Vagina (tissue), 2 donors: ENCODE results near the gene LHX6. TPM values are rescaled to one million over a fixed set of nuclear protein-coding genes. Genes with fewer than 3 reads are reported as not detected.

Experiments used
- DNase-seq, 2 donors: peaks; one replicate each; pipeline ENCODE4 v3.0.0-alpha.2; 2017; ENCODE audit errors: extremely low spot score in 2 of 2
- H3K27ac ChIP-seq: fragments of 200-600 bp; sonication (generic); one replicate; pipeline ENCODE4 v1.5.1; 2019
- H3K27me3 ChIP-seq: fragments of 200-600 bp; sonication (generic); one replicate; pipeline ENCODE4 v1.5.1; 2019
- H3K36me3 ChIP-seq, 2 donors: fragments of 200-600 bp; sonication (generic); one replicate each; pipeline ENCODE4 v1.5.1; 2017 to 2019
- H3K4me1 ChIP-seq: fragments of 200-600 bp; sonication (generic); one replicate; pipeline ENCODE4 v1.5.1; 2019
- H3K4me3 ChIP-seq, 2 donors: fragments of 200-600 bp; sonication (generic); 1 replicate in 1 of 2; 2 replicates in 1 of 2; pipeline ENCODE4 v1.5.1; 2016 to 2019
- H3K9me3 ChIP-seq: fragments of 200-600 bp; sonication (generic); one replicate; pipeline ENCODE4 v1.5.1; 2019
- POLR2A ChIP-seq, 2 donors: fragments of 450-650 bp; IDR thresholded peaks; one replicate each; pipeline ENCODE4 v1.6.1; 2017; ENCODE audit warnings: antibody characterized with exemption in 2 of 2, mild to moderate bottlenecking in 2 of 2, moderate library complexity in 2 of 2
- POLR2AphosphoS5 ChIP-seq, 2 donors: sonication (generic); formaldehyde crosslinking; IDR thresholded peaks; one replicate each; pipeline ENCODE4 v1.9.0; 2017; ENCODE audit warnings: antibody characterized with exemption in 2 of 2, mild to moderate bottlenecking in 2 of 2, low read depth in 1 of 2; ENCODE audit not compliant: insufficient read depth in 1 of 2
- intact Hi-C: fragments of 100-400 bp; cut with DNase I; formaldehyde crosslinking; loops from one replicate; pipeline ENCODE4 v1.15.1; 2023
- total RNA-seq: library from RNA; depleted of rRNA; stranded (reverse); fragments of >200 nt; gene quantifications from one replicate; pipeline ENCODE4 v1.2.3, GENCODE V29; 2016
- TF ChIP-seq, protein P1 (sequence below), 3 experiments: fragments of 450-650 bp in 2 of 3; fragments of 200-600 bp in 1 of 3; sonication (generic) in 1 of 3; IDR thresholded peaks; one replicate each; pipeline ENCODE4 v1.5.1; 2017 to 2019; ENCODE audit warnings: antibody characterized with exemption in 3 of 3, mild to moderate bottlenecking in 2 of 3, moderate library complexity in 2 of 3

Gene LHX6
- total RNA-seq, 1 donor from 2014 or later, result 8.1 TPM

DNA sequence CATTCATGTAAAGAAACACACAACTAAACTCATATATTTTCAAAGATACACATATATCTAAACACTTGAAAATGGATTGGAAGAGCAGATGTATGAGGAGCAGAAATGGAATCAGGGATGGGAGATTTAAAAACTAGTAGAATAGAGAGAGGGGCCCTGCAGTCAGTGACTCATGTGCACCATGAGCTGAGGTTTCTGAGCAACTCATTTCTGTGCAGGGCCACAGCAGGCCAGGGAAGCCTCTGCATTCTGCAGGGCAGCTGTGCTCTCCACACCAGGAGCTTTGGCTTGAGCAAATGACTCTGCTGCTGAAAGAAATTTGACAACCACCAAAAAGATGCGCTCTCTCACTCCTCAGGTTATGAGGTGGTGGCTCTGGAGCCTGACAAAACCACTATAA lies 27.1 kb downstream of the LHX6 start:
- H3K27me3 ChIP-seq, result no peaks in the 10 kb centered on the region
- H3K36me3 ChIP-seq, result no peaks in the 10 kb centered on the region
- H3K4me3 ChIP-seq, result no peak overlapping the region
- intact Hi-C loops, result no loop called here
- no peak for DNase-seq
- TF ChIP-seq, protein P1, sequence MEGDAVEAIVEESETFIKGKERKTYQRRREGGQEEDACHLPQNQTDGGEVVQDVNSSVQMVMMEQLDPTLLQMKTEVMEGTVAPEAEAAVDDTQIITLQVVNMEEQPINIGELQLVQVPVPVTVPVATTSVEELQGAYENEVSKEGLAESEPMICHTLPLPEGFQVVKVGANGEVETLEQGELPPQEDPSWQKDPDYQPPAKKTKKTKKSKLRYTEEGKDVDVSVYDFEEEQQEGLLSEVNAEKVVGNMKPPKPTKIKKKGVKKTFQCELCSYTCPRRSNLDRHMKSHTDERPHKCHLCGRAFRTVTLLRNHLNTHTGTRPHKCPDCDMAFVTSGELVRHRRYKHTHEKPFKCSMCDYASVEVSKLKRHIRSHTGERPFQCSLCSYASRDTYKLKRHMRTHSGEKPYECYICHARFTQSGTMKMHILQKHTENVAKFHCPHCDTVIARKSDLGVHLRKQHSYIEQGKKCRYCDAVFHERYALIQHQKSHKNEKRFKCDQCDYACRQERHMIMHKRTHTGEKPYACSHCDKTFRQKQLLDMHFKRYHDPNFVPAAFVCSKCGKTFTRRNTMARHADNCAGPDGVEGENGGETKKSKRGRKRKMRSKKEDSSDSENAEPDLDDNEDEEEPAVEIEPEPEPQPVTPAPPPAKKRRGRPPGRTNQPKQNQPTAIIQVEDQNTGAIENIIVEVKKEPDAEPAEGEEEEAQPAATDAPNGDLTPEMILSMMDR (IDR thresholded peaks at IDR 0.05), result no peak
- TF ChIP-seq POLR2A (IDR thresholded peaks at IDR 0.05) (no peak), POLR2AphosphoS5 (IDR thresholded peaks at IDR 0.05; ENCODE audit: insufficient read depth in 1 of 2, low read depth in 1 of 2) (no peak)
- no peaks in the 10 kb centered on the region for H3K9me3 ChIP-seq
- no peak overlapping the region for H3K27ac ChIP-seq
- H3K4me1 ChIP-seq, result no peaks in the 10 kb centered on the region

DNA sequence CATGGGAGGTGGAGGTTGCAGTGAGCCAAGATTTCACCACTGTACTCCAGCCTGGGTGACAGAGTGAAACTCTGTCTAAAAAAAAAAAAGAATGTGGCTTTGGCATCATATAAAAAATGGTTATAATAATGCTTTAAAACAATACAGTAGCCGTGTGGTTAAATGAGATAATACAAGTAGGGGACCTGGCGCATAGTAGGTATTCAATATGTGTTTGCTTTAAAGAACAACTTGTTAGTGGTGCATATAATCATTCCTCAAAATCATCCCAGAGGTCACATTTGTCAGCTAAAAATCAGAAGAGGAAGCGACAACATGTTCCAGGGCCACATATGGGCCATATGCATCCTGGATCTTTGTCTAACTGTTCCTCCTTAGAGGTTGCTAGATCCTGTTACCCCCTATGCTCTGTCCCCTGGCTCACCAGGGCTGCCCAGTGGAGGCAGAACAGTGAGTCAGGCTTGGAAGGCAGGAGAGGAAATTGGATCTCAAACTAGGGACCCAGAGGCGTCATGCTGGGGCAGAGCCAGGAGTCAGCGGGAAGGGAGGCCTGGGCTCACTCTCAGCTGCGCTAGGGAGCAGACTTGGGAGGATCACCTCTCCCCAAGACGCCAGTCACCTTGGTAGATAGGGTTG lies 27.7 kb downstream of the LHX6 start:
- Histone ChIP-seq H3K27ac (no peak overlapping the region), H3K27me3 (no peaks in the 10 kb centered on the region), H3K9me3 (no peaks in the 10 kb centered on the region), H3K4me1 (no peaks in the 10 kb centered on the region), H3K4me3 (no peak overlapping the region), H3K36me3 (no peaks in the 10 kb centered on the region)
- TF ChIP-seq, protein P1 (IDR thresholded peaks at IDR 0.05), result no peak
- no peak for TF ChIP-seq POLR2AphosphoS5 (IDR thresholded peaks at IDR 0.05; ENCODE audit: insufficient read depth in 1 of 2, low read depth in 1 of 2)
- no peak for TF ChIP-seq POLR2A (IDR thresholded peaks at IDR 0.05)
- DNase-seq, result no peak
- intact Hi-C loops, result no loop called here

DNA sequence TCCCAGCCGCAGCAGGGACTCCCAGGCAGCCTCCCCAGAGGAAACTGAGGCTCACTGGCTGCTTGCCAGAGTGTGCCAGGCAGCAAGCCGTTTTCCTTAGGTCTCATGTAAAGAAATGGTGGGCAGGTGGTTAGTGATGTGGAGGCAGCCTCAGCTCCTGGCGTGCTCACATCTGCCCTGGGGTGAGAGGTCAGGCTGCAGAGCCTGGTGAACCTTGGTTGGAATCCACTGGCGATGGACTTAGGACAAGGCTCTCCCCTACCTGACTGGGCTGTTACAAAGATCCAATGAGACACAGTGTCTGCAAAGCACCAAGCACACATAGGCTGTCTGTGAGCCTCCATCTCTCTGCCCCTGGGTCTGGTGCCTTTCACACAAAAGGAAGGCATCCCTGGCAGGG lies 30.9 kb downstream of the LHX6 start:
- Histone ChIP-seq H3K4me1 (no peaks in the 10 kb centered on the region), H3K4me3 (no peak overlapping the region), H3K27me3 (no peaks in the 10 kb centered on the region), H3K27ac (no peak overlapping the region), H3K36me3 (no peaks in the 10 kb centered on the region), H3K9me3 (no peaks in the 10 kb centered on the region)
- TF ChIP-seq POLR2A (IDR thresholded peaks at IDR 0.05), result no peak
- TF ChIP-seq POLR2AphosphoS5 (IDR thresholded peaks at IDR 0.05; ENCODE audit: insufficient read depth in 1 of 2, low read depth in 1 of 2), result no peak
- TF ChIP-seq, protein P1 (IDR thresholded peaks at IDR 0.05), result no peak
- intact Hi-C loops, result no loop called here
- no peak for DNase-seq

DNA sequence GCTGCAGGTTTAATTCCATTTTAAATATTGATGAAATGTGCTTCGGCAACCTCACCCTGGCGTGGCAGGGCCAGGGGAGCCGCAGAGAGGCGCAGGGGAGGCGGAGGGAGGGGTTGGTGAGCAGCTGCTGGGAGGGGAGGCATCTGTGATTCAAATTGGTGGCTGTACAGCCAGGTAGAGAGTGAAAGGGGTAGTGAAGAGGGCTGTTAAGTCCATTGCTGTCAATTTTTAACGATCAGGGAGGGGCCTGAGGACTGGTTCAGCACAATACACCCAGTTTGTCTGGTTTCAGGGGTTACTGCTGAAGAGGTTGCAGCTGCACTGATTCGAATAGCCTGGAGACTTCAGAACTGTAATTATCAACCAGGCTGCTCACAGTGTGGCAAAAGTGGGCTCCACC lies 31.3 kb downstream of the LHX6 start:
- intact Hi-C loops, result no loop called here
- TF ChIP-seq POLR2A (IDR thresholded peaks at IDR 0.05) (no peak), POLR2AphosphoS5 (IDR thresholded peaks at IDR 0.05; ENCODE audit: insufficient read depth in 1 of 2, low read depth in 1 of 2) (no peak)
- TF ChIP-seq, protein P1 (IDR thresholded peaks at IDR 0.05), result no peak
- no peak for DNase-seq
- Histone ChIP-seq H3K4me1 (no peaks in the 10 kb centered on the region), H3K36me3 (no peaks in the 10 kb centered on the region), H3K27me3 (no peaks in the 10 kb centered on the region), H3K27ac (no peak overlapping the region), H3K4me3 (no peak overlapping the region), H3K9me3 (no peaks in the 10 kb centered on the region)

DNA sequence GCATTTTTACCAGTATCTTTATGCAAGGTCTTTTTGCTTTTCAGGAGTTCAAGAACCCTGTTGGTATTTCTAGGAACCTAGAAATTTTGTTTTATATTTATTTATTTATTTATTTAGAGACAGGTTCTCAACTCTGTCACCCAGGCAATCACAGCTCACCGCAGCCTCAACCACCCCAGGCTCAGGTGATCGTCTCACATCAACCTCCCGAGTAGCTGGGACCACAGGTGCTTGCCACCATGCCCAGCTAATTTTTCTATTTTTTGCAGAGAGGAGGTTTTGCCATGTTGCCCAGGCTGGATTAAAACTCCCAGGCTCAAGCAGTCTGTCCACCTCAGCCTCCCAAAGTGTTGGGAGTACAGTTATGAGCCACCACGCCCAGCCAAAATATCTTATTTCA lies 32.9 kb downstream of the LHX6 start:
- DNase-seq, result no peak
- Histone ChIP-seq H3K4me3 (no peak overlapping the region), H3K36me3 (no peaks in the 10 kb centered on the region), H3K27me3 (no peaks in the 10 kb centered on the region), H3K4me1 (no peaks in the 10 kb centered on the region), H3K27ac (no peak overlapping the region), H3K9me3 (no peaks in the 10 kb centered on the region)
- TF ChIP-seq POLR2A (IDR thresholded peaks at IDR 0.05), result no peak
- TF ChIP-seq POLR2AphosphoS5 (IDR thresholded peaks at IDR 0.05; ENCODE audit: insufficient read depth in 1 of 2, low read depth in 1 of 2), result no peak
- TF ChIP-seq, protein P1 (IDR thresholded peaks at IDR 0.05), result no peak
- intact Hi-C loops, result no loop called here
